OCI-M2 (cell line): ENCODE measurements around the gene CD163.
"Not testable (repeated sequence)": the region's sequence is repeated elsewhere in the genome, so short reads cannot be mapped to it uniquely, and the experiment has no call there.

ENCODE experiments used
- DNase-seq: peaks from one replicate; lab custom pipeline; 2025; ENCODE audit not compliant: unreplicated experiment; lab: John Stamatoyannopoulos, UW

Gene CD163

GRCh38 chr12:7451756-7452155 lies 51.8 kb downstream of the CD163 start:
- DNase-seq: no peak

GRCh38 chr12:7450667-7451066 lies 52.9 kb downstream of the CD163 start:
- no peak for DNase-seq

DNA sequence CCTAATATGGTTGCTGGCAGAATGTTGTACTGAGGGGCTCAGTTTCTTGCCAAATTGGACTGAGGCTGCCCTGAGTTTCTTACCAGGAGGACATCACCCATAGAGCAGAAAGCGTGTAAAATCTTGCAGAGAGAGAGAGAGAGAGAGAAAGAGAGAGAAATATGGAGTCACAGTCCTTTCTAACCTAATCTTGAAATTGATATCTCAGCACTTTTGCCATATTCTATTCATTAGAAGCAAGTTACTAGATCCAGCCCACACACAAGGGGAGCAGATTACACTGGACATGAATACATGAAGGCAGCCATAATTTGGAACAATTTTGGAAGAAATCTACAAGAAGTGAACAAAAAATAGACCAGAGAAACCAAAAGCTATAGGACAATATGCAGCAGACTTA lies 55.5 kb downstream of the CD163 start:
- DNase-seq: no peak

- DNase-seq: no peak
These were observed 59.0 kb downstream of the CD163 start for GRCh38 chr12:7444537-7444936.

DNA sequence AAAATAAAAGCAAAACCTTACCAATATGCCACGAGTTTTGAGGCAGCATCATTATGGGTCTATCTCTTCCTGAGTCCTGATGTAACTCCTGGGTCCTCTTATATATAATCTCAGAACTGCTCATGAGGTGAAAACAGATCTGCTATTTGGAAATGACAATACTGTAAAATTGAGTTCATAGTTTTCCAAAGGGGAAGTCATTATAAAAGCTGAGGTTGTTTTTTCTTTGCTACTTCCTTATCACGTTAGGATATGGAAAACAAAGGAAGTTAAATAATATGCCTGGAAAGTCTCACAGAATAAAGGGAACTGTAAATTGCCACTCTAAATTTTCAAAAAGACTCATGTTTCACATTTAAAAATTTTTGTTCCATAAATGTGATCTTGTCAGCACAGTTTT lies 59.5 kb downstream of the CD163 start, which contains the start of gene CD163L1:
CD163L1 (minus strand) TSS at position 78 of the 400 bp plus-strand sequence; CDS start at position 52, 26 bp downstream.
- DNase-seq: no peak

- no peak for DNase-seq
These were observed 62.4 kb downstream of the CD163 start for GRCh38 chr12:7441216-7441615.

- no peak for DNase-seq
These were observed 63.7 kb downstream of the CD163 start for GRCh38 chr12:7439579-7440505.

- DNase-seq: not testable (repeated sequence)
These were observed 65.1 kb downstream of the CD163 start for GRCh38 chr12:7438291-7438995.

GRCh38 chr12:7437494-7437893 lies 66.1 kb downstream of the CD163 start:
- DNase-seq: not testable (repeated sequence)

DNA sequence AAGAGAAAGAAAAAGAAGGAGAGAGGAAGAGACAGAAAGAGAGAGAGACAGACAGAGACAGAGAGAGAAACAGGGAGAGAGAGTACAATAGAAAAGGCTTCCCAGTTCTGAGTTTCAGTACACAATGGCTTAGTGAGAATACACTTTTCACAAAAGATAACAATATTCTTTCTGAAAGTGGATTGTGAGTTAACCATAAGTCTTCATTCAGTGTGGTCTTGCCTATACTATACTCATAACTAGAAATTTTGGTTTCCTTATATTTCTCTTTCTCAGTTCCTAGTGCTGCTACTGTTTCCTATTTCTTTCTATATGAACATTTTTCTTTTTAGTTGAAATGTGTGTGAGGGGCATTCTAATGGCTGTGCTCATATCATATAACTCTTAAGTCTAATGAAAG lies 68.9 kb downstream of the CD163 start:
- DNase-seq: no peak

- no peak for DNase-seq
These were observed 70.2 kb downstream of the CD163 start for GRCh38 chr12:7433276-7433822.

GRCh38 chr12:7431993-7432685 lies 71.4 kb downstream of the CD163 start:
- no peak for DNase-seq
